Mucosa of gallbladder (tissue), 1 donor: Measurements from ENCODE around the gene CD36. TPM values are rescaled to one million over a fixed set of nuclear protein-coding genes. Genes with fewer than 3 reads are reported as not detected.

Experiments
- DNase-seq: peaks from one replicate; pipeline ENCODE4 v3.0.0-alpha.2; 2020; ENCODE audit warnings: low spot score
- total RNA-seq: library from RNA; stranded (reverse); gene quantifications from one replicate; pipeline ENCODE4 v1.2.1, GENCODE V29; 2021
- donor health status: DM: no; HTN: no; CAD: no.

CD36 gene
- total RNA-seq, 1 donor from 2014 or later, result 35.8 TPM

GRCh38 chr7:80624763-80625162 is 13.7 kb upstream of the CD36 start:
- DNase-seq, result no peak

GRCh38 chr7:80629023-80629422 is 9.4 kb upstream of the CD36 start:
- DNase-seq, result no peak

GRCh38 chr7:80630608-80631405 is 7.6 kb upstream of the CD36 start:
- no peak for DNase-seq

- DNase-seq, result no peak
Measured at GRCh38 chr7:80631421-80631820, 7.0 kb upstream of the CD36 start.

GRCh38 chr7:80632139-80632538 is 6.3 kb upstream of the CD36 start:
- no peak for DNase-seq

- DNase-seq, result no peak
Measured at GRCh38 chr7:80632819-80633218, 5.6 kb upstream of the CD36 start.

GRCh38 chr7:80634505-80634904 is 3.9 kb upstream of the CD36 start:
- no peak for DNase-seq

- no peak for DNase-seq
Measured at GRCh38 chr7:80635533-80635932, 2.9 kb upstream of the CD36 start.

GRCh38 chr7:80635998-80636397 is 2.4 kb upstream of the CD36 start:
- no peak for DNase-seq

GRCh38 chr7:80636709-80637108 is 1.7 kb upstream of the CD36 start:
- DNase-seq, result no peak

GRCh38 chr7:80637454-80637853 is 988 bp upstream of the CD36 start:
- no peak for DNase-seq

- DNase-seq, result no peak
Measured at GRCh38 chr7:80639011-80639410, 569 bp downstream of the CD36 start.

- no peak for DNase-seq
Measured at GRCh38 chr7:80640846-80641245, 2.4 kb downstream of the CD36 start.

- no peak for DNase-seq
Measured at GRCh38 chr7:80641548-80641947, 3.1 kb downstream of the CD36 start.

GRCh38 chr7:80642871-80643270 is 4.4 kb downstream of the CD36 start:
- DNase-seq, result no peak

GRCh38 chr7:80643336-80643915 is 5.0 kb downstream of the CD36 start:
- DNase-seq, result no peak

- no peak for DNase-seq
Measured at GRCh38 chr7:80644054-80644453, 5.6 kb downstream of the CD36 start.

- DNase-seq, result no peak
Measured at GRCh38 chr7:80646083-80646865, 7.8 kb downstream of the CD36 start.

GRCh38 chr7:80647436-80647835 is 9.0 kb downstream of the CD36 start:
- no peak for DNase-seq

GRCh38 chr7:80648031-80648600 is 9.7 kb downstream of the CD36 start:
- DNase-seq, result no peak

GRCh38 chr7:80649011-80649410 is 10.6 kb downstream of the CD36 start:
- no peak for DNase-seq

- DNase-seq, result no peak
Measured at GRCh38 chr7:80650030-80650429, 11.6 kb downstream of the CD36 start.
